ENCODE measurements around the gene ZNF454.

- TF ChIP-seq POLR2AphosphoS5 (IDR thresholded peaks at IDR 0.05) (no peak), POLR2A (IDR thresholded peaks at IDR 0.05) (no peak)
- TF ChIP-seq, protein P1, sequence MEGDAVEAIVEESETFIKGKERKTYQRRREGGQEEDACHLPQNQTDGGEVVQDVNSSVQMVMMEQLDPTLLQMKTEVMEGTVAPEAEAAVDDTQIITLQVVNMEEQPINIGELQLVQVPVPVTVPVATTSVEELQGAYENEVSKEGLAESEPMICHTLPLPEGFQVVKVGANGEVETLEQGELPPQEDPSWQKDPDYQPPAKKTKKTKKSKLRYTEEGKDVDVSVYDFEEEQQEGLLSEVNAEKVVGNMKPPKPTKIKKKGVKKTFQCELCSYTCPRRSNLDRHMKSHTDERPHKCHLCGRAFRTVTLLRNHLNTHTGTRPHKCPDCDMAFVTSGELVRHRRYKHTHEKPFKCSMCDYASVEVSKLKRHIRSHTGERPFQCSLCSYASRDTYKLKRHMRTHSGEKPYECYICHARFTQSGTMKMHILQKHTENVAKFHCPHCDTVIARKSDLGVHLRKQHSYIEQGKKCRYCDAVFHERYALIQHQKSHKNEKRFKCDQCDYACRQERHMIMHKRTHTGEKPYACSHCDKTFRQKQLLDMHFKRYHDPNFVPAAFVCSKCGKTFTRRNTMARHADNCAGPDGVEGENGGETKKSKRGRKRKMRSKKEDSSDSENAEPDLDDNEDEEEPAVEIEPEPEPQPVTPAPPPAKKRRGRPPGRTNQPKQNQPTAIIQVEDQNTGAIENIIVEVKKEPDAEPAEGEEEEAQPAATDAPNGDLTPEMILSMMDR (IDR thresholded peaks at IDR 0.05 in 8 of 11, conservative IDR thresholded peaks at IDR 0.05 in 3 of 11): no peak
These were observed 45.4 kb downstream of the ZNF454 start for GRCh38 chr5:178986326-178986960.

Measured in spleen (tissue), 7 donors.